Endothelial cell of umbilical vein (primary cell): ENCODE results near the gene CLSTN2. TPM values are rescaled to one million over a fixed set of nuclear protein-coding genes. Genes with fewer than 3 reads are reported as not detected.

Source experiments
- BruUV-seq: library from RNA; stranded (reverse); fragments of 400-500 nt; replicated peaks from 2 replicates; lab custom pipeline; 2021; lab: Mats Ljungman, UMichigan
- CTCF ChIA-PET: fragments of 300-600, 350-600 bp; sonication (Branson Sonifier 250); formaldehyde crosslinking; loops from one replicate; lab custom pipeline; 2021; ENCODE audit warnings: antibody characterized with exemption, inconsistent platforms; lab: Charles Lee
- POLR2A ChIA-PET: fragments of 300-600, 350-600 bp; sonication (Branson Sonifier 250); formaldehyde crosslinking; loops from one replicate; lab custom pipeline; 2021; ENCODE audit warnings: antibody characterized with exemption, inconsistent platforms; lab: Charles Lee
- DNase-seq: peaks from one replicate; pipeline ENCODE4 v3.0.0-alpha.2; 2011; ENCODE audit warnings: low read depth, low spot score
- FAIRE-seq: peaks from 2 replicates; lab custom pipeline; 2011; peaks lifted over from hg19 to GRCh38; lab: Jason Lieb, UNC
- H2AFZ ChIP-seq: 2 replicates; pipeline ENCODE4 v1.6.0; 2012; ENCODE audit warnings: low read depth, low read length, control low read depth, inconsistent platforms
- H3K27ac ChIP-seq: 2 replicates; pipeline ENCODE4 v1.5.1; 2011; ENCODE audit warnings: low read depth, mild to moderate bottlenecking, control low read depth, low read length, moderate library complexity; ENCODE audit not compliant: insufficient read depth
- H3K27me3 ChIP-seq, 2 experiments: 2 replicates each; pipeline versions ENCODE4 v1.6.0 to v1.6.1; 2011; ENCODE audit warnings: low read length in 2 of 2, mixed read lengths in 1 of 2; ENCODE audit not compliant: control insufficient read depth in 2 of 2, insufficient read depth in 2 of 2
- H3K36me3 ChIP-seq, 2 experiments: 2 replicates in 1 of 2; 3 replicates in 1 of 2; pipeline ENCODE4 v1.5.1; 2011; ENCODE audit warnings: low read length in 2 of 2, mild to moderate bottlenecking in 1 of 2, moderate library complexity in 1 of 2; ENCODE audit not compliant: control insufficient read depth in 2 of 2, insufficient read depth in 2 of 2; ENCODE audit errors: extremely low read depth in 1 of 2
- H3K4me1 ChIP-seq: 3 replicates; pipeline ENCODE4 v1.5.1; 2011; ENCODE audit warnings: mild to moderate bottlenecking, low read length; ENCODE audit not compliant: control insufficient read depth, insufficient read depth; ENCODE audit errors: extremely low read depth
- H3K4me2 ChIP-seq: 2 replicates; pipeline ENCODE4 v1.6.1; 2011; ENCODE audit warnings: low read length, control low read depth, mixed read lengths; ENCODE audit not compliant: insufficient read depth
- H3K4me3 ChIP-seq, 3 experiments: fragments of 200-600 bp in 1 of 3; sonication (generic), shearing (Covaris generic) in 1 of 3; replicated peaks in 1 of 3; 2 replicates each; pipeline ENCODE4 v1.5.1; 2011 to 2016; ENCODE audit warnings: control low read depth in 3 of 3, low read length in 3 of 3, mild to moderate bottlenecking in 2 of 3, inconsistent platforms in 1 of 3, low read depth in 1 of 3, moderate library complexity in 1 of 3; ENCODE audit not compliant: insufficient read depth in 1 of 3
- H3K79me2 ChIP-seq: 2 replicates; pipeline ENCODE4 v1.6.0; 2012; ENCODE audit warnings: low read length, inconsistent platforms; ENCODE audit not compliant: control insufficient read depth, insufficient read depth
- H3K9ac ChIP-seq: replicated peaks from 2 replicates; pipeline ENCODE3; 2011; ENCODE audit warnings: low read length, control low read depth; ENCODE audit not compliant: insufficient read depth; ENCODE audit errors: extremely low read depth
- H3K9me1 ChIP-seq: replicated peaks from 3 replicates; pipeline ENCODE4 v1.6.0; 2011; ENCODE audit warnings: mild to moderate bottlenecking, low read length; ENCODE audit not compliant: control insufficient read depth, insufficient read depth; ENCODE audit errors: extremely low read depth
- H3K9me3 ChIP-seq: replicated peaks from 2 replicates; pipeline ENCODE4 v1.5.1; 2012; ENCODE audit warnings: low read length, inconsistent platforms; ENCODE audit not compliant: control insufficient read depth, insufficient read depth
- H4K20me1 ChIP-seq: replicated peaks from 2 replicates; pipeline ENCODE3; 2011; ENCODE audit warnings: mild to moderate bottlenecking, low read length; ENCODE audit not compliant: control insufficient read depth, insufficient read depth; ENCODE audit errors: extremely low read depth
- EZH2 ChIP-seq: IDR thresholded peaks from 2 replicates; pipeline ENCODE4 v1.6.1; 2012; ENCODE audit warnings: borderline replicate concordance, low read depth, mild to moderate bottlenecking, moderate library complexity, low read length, inconsistent platforms; ENCODE audit not compliant: severe bottlenecking
- FOS ChIP-seq: IDR thresholded peaks from 2 replicates; pipeline ENCODE4 v1.6.1; 2011; ENCODE audit warnings: mild to moderate bottlenecking, low read length, moderate library complexity, borderline replicate concordance; ENCODE audit not compliant: insufficient read depth
- GATA2 ChIP-seq: IDR thresholded peaks from 2 replicates; pipeline ENCODE4 v1.7.0; 2011; ENCODE audit warnings: low read depth, mild to moderate bottlenecking, moderate library complexity, mixed read lengths, low read length; ENCODE audit not compliant: insufficient read length, insufficient read depth
- JUN ChIP-seq: IDR thresholded peaks from 2 replicates; pipeline ENCODE4 v1.6.1; 2011; ENCODE audit warnings: borderline replicate concordance, low read depth; ENCODE audit not compliant: insufficient read length, insufficient read depth
- MYC ChIP-seq: IDR thresholded peaks from one replicate; pipeline ENCODE4 v1.6.1; 2011; ENCODE audit warnings: mild to moderate bottlenecking, low read depth, low read length
- POLR2A ChIP-seq: IDR thresholded peaks from 2 replicates; pipeline ENCODE4 v1.6.1; 2012; ENCODE audit warnings: low read depth, mild to moderate bottlenecking, control low read depth, low read length
- POLR2AphosphoS5 ChIP-seq: IDR thresholded peaks from 2 replicates; pipeline ENCODE4 v1.6.1; 2012; ENCODE audit warnings: low read depth, mild to moderate bottlenecking, control low read depth, low read length, moderate library complexity; ENCODE audit not compliant: insufficient read depth
- dilution Hi-C: fragments of 300-500 bp; cut with MboI; formaldehyde crosslinking; loops from one replicate; pipeline ENCODE4 v1.15.0; 2019; ENCODE audit warnings: low sequenced_read_pairs; ENCODE audit not compliant: extremely low pct_ligation_motif_present
- intact Hi-C: fragments of 100-400 bp; cut with micrococcal nuclease; formaldehyde crosslinking; loops from one replicate; pipeline ENCODE4 v1.10.0; 2022
- polyA plus RNA-seq, 4 experiments: library from polyadenylated mRNA; depleted of rRNA in 3 of 4; stranded (reverse) in 3 of 4; unstranded in 1 of 4; fragments of >200 nt; gene quantifications; 2 replicates each; pipeline versions ENCODE4 v1.2.1 to v1.2.3, GENCODE V29; 2011 to 2012; ENCODE audit warnings: missing spikeins in 1 of 4
- total RNA-seq: library from RNA; stranded (reverse); gene quantifications from 2 replicates; pipeline ENCODE4 v1.2.3, GENCODE V29; 2021
- TF ChIP-seq, protein P1 (sequence below): IDR thresholded peaks from 2 replicates; pipeline ENCODE4 v1.6.1; 2011; ENCODE audit not compliant: insufficient read depth, insufficient read length
- TF ChIP-seq, protein P2 (sequence below), 2 donors: IDR thresholded peaks; 1 replicate in 1 of 2; 2 replicates in 1 of 2; pipeline ENCODE4 v1.5.1; 2011; ENCODE audit warnings: low read length in 2 of 2, mild to moderate bottlenecking in 2 of 2, moderate library complexity in 2 of 2, control low read depth in 1 of 2, inconsistent platforms in 1 of 2, low read depth in 1 of 2; ENCODE audit not compliant: insufficient read depth in 1 of 2; ENCODE audit errors: extremely low read depth in 1 of 2

CLSTN2 gene
- total and polyA plus RNA-seq, 2 donors (not counting 3 experiments of a cell fraction or from before 2014, with no cell fraction given): 0.26 to 0.38 TPM

DNA sequence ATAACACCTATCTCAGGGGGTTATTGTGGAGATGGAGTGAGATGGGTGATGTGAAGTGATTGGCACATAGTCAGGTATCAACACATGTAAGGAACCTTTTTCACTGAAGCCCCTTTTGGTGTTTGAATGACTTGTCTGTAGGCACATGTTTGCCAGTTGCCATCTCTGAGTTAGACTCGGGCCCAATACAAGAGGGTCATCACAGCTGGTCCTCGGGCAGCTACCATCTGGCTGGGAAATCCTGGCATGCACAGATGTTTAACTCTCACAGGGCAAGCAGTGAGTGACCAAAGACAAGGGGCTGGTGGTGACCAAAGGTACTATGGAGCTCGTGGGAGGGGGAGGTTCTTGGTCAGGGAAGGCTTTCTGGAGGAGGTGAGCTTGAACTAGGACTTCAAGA lies 118.8 kb downstream of the CLSTN2 start:
- BruUV-seq: no TSS peak
- H3K4me1 ChIP-seq: no peaks in the 10 kb centered on the region
- H3K4me2 ChIP-seq: no peak overlapping the region
- no peaks in the 10 kb centered on the region for H3K79me2 ChIP-seq
- no peak overlapping the region for H3K4me3 ChIP-seq
- intact Hi-C loops (no loop called here), dilution Hi-C loops (no loop called here)
- peaks cover 2% of the 10 kb centered on the region for H3K9me3 ChIP-seq
- CTCF ChIA-PET: no interaction called here
- H3K9me1 ChIP-seq: no peaks in the 10 kb centered on the region
- H3K27ac ChIP-seq: no peak overlapping the region
- no peak overlapping the region for H2AFZ ChIP-seq
- FAIRE-seq (no peak), DNase-seq (no peak)
- TF ChIP-seq, protein P1, sequence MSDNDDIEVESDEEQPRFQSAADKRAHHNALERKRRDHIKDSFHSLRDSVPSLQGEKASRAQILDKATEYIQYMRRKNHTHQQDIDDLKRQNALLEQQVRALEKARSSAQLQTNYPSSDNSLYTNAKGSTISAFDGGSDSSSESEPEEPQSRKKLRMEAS: no peak
- TF ChIP-seq FOS (no peak), MYC (no peak), POLR2A (no peak), GATA2 (no peak), JUN (no peak), POLR2AphosphoS5 (no peak), EZH2 (no peak)
- TF ChIP-seq, protein P2, sequence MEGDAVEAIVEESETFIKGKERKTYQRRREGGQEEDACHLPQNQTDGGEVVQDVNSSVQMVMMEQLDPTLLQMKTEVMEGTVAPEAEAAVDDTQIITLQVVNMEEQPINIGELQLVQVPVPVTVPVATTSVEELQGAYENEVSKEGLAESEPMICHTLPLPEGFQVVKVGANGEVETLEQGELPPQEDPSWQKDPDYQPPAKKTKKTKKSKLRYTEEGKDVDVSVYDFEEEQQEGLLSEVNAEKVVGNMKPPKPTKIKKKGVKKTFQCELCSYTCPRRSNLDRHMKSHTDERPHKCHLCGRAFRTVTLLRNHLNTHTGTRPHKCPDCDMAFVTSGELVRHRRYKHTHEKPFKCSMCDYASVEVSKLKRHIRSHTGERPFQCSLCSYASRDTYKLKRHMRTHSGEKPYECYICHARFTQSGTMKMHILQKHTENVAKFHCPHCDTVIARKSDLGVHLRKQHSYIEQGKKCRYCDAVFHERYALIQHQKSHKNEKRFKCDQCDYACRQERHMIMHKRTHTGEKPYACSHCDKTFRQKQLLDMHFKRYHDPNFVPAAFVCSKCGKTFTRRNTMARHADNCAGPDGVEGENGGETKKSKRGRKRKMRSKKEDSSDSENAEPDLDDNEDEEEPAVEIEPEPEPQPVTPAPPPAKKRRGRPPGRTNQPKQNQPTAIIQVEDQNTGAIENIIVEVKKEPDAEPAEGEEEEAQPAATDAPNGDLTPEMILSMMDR (IDR thresholded peaks at IDR 0.05; ENCODE audit: extremely low read depth in 1 of 2, insufficient read depth in 1 of 2, low read depth in 1 of 2, low read length in 2 of 2): no peak
- H3K9ac ChIP-seq: no peak overlapping the region
- H3K27me3 ChIP-seq: no peaks in the 10 kb centered on the region
- no peaks in the 10 kb centered on the region for H3K36me3 ChIP-seq
- POLR2A ChIA-PET: no interaction called here
- H4K20me1 ChIP-seq: no peaks in the 10 kb centered on the region
